NCI-H446 treated with DMSO at 0.1 percent for 48 hours (cell line): ENCODE measurements around the gene OR13C8.
"Not testable (repeated sequence)": the region's sequence is repeated elsewhere in the genome, so short reads cannot be mapped to it uniquely, and the experiment has no call there.

Source experiments
- DNase-seq: peaks from one replicate; lab custom pipeline; 2025; lab: John Stamatoyannopoulos, UW

Gene OR13C8

GRCh38 chr9:104568868-104569267, at the start of gene OR13C8:
Gene OR13C8 (plus strand): TSS chr9:104569168. CDS start chr9:104569168, 0 bp downstream.
- DNase-seq, result no peak

GRCh38 chr9:104520241-104520640, 48.7 kb upstream of the OR13C8 start:
- not testable (repeated sequence) for DNase-seq

DNA sequence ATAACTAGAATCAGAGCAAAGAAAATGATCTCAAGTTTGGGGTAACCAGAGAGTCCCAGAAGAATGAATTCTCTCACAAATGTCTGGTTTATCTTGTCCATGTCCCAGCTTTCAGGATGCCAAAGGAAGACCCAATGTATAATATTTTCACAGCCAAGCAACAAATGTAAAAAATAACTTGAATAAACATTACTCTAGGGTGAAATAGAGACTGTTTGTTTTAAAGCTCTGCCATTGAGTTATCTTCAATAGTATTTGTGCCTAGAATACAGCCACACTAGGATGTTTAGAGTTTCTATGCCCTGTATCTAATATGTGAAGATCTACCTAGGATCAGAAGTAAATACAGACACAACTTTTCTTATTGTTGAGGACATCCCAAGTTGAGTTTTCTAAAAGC, 41.9 kb upstream of the OR13C8 start, which contains the start of gene OR13C4:
TSS of gene OR13C4 (minus strand) at position 101 of the 400 bp plus-strand sequence. CDS start at position 101, 0 bp downstream.
- no peak for DNase-seq

DNA sequence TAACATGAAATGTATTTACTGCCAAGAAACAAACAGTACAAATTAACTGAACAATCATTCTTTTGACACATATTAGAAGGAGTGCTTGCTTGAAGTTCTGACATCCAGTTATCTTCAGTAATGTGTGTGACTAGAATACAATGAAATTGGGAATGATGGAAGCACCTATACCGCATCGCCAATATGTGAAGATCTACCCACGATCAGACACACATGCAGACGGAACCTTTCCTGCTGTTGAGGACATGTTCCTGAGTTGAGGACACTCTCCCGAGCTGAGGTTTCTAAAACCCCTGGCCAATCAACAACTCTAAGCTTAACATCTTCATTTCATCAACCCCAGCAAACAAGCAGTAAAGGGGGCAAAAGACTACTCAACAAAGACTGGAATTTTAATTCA, 32.2 kb upstream of the OR13C8 start, which contains the start of gene OR13C3:
TSS of gene OR13C3 (minus strand) at position 101 of the 400 bp plus-strand sequence. CDS start 133 bp downstream, outside the sequence.
- DNase-seq, result no peak

DNA sequence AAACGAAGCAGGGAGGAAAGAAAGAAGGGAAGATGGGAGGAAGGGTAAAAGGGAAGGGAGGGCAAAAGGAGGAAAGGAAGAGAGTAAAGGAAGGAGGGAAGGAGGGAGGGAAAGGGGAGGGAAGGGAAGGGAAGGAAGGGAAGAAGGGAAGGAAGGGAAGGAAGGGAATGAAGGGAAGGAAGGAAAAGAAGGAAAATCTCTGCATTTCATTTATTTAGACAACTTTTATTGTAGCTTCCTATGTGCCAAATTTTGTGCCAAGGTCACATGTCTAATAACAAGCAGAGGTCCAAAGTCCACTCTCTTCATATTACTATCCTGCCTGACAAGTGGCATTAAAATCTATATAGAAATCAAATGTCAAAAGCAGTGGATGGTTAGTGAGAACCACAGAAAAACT, 29.7 kb upstream of the OR13C8 start:
- DNase-seq, result no peak

DNA sequence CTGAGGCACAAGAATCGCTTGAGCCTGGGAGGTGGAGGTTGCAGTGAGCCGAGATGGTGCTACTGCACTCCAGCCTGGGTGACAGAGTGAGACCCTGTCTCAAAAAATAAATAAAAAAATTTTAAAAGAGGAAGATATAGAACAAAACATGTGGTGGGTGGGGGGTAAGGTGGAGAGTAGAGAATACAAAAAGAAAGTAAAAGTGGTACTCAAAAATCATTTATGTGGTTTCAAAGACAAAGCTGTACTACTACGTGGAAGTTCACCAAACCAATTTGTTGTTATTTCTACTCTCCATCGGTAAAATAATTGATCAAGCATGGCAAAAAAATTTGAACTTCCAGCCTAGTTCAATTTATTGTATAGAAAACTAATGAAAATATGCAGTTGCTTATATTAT, 24.3 kb upstream of the OR13C8 start:
- no peak for DNase-seq

DNA sequence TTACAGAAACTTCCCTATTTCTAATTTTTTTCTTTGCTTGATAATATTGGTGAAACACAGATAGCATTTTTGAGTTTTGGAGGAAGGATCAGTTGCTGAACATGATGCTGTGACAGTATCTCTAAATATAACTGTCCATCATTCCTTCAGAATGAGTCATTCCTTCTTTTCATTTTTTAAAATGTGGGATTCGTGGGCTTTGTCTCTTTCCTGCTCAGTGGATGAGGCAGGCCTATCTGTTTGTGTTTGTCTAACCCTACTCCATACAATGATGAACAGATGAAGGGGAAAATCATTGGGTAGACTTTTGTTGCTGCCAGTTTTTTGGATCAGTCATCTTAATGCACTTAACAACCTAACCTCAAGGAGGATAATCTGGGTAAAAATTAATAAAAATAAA, 15.7 kb upstream of the OR13C8 start:
- DNase-seq, result no peak

DNA sequence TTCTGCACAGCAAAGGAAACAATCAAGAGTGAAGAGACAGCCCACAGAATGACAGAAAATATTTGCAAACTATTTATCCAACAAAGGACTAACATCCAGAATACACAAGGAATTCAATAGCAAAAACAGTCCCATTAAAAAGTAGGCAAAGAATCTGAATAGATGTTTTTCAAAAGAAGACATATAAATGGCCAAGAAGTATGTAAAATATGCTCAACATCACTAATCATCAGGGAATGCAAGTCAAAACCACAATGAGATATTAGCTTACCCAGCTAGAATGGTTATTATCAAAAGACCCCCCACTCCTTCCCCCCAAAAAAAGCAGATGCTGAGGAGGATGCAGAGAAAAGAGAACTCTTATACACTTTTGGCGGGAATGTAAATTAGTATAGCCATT, 13.4 kb upstream of the OR13C8 start:
- DNase-seq, result no peak

GRCh38 chr9:104556830-104557634, 11.9 kb upstream of the OR13C8 start:
- no peak for DNase-seq

GRCh38 chr9:104564358-104564757, 4.6 kb upstream of the OR13C8 start:
- no peak for DNase-seq

GRCh38 chr9:104572612-104573011, 3.6 kb downstream of the OR13C8 start:
- DNase-seq, result no peak

DNA sequence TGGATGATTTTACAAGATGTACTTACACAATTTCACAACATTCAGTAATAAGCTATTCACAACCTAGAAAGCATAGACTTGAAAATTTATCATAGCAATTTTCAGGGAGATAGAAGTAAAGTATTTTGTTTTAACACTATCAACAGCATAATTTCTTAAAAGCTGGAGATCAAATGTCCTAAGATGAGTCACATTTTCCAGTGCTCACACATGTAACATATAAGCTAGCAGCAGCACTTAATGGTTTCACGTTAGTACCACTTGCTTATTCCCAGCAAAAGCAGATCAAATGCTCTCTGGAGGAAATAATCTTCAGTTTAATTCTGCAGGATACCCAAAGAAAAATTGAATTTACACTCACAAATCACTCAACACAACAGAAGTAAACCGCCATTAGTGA, 6.5 kb downstream of the OR13C8 start:
- DNase-seq, result no peak

GRCh38 chr9:104577263-104577662, 8.3 kb downstream of the OR13C8 start:
- no peak for DNase-seq

- no peak for DNase-seq
These were observed 11.6 kb downstream of the OR13C8 start for GRCh38 chr9:104580562-104580961.

DNA sequence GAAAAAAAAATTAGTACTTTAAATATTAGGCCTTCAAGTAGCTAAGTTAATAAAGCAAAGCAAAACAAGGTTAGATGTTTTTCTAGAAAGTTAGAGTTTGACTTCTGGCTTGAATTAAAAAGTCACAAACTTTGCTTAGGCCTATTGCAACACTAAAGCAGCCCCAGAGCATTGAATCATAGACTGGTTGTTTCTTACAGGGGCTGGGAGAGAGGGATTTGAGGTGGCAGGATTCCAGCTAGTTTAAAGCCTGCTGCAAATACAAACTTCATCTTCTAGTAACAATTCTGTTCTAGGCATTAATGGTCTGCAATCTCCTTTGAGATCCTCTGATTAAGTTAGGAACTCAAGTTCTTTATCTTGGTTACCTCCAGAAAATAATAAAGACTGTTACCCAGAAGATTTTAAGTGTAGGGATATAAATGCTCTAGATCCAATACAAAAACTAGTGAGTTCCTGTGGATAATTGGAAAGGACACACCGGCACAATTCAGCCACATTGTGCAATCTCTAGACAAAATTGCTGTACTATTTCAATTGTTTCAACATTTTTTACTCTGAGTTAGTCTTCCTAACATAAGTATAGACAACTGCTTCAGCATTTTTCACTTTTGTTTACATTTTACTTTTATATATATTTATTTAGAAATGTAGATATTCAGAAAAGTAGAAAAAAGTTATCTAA, 17.7 kb downstream of the OR13C8 start:
- no peak for DNase-seq

GRCh38 chr9:104589626-104590025, 20.7 kb downstream of the OR13C8 start:
- DNase-seq, result no peak

DNA sequence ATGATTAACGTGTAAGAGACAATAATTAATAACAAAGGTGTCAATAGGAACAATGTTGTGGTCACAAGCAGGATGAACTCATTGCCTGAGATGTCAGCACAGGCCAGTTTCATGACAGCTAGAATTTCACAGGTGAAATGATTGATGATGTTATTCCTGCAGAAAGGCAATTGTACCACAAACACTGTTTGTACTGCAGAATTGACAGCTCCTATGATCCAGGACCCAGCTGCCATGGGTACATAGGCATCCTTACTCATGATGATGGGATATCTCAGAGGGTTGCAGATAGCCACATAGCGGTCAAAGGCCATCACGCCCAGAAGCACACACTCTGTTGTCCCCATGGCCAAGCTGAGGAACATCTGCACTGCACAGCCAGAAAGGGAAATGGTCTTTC, 29.8 kb downstream of the OR13C8 start:
- DNase-seq, result not testable (repeated sequence)

DNA sequence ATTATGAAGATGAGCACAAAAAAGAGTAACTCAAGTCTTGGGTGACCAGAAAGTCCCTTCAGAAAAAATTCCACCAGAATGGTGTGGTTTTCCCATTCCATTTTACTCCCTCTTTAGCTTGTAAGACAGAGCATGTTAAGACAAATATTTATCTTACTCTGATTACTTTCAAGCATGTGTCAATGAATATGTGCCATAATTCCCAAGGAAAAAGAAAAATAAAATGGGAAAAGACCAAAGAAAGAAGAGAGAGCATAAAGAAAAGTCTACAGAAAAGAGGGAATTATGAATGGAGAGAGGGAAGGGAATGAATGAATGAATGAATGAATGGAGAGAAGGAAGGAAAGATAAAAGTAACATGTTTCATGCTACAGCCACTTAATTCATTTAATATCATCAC, 30.3 kb downstream of the OR13C8 start, which contains the start of gene OR13C5:
TSS of gene OR13C5 (minus strand) at position 101 of the 400 bp plus-strand sequence. CDS start at position 101, 0 bp downstream.
- not testable (repeated sequence) for DNase-seq

DNA sequence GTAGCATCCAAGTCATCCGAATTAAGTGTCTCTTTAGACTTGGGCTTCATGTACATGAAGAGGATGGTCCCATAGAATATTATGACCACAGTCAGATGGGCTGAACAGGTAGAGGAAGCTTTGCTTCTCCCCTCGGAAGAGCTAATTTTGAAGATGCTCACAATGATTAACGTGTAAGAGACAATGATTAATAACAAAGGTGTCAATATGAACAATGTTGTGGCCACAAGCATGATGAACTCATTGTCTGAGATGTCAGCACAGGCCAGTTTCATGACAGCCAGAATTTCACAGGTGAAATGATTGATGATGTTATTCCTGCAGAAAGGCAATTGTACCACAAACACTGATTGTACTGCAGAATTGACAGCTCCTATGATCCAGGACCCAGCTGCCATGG, 35.8 kb downstream of the OR13C8 start:
- DNase-seq, result no peak

DNA sequence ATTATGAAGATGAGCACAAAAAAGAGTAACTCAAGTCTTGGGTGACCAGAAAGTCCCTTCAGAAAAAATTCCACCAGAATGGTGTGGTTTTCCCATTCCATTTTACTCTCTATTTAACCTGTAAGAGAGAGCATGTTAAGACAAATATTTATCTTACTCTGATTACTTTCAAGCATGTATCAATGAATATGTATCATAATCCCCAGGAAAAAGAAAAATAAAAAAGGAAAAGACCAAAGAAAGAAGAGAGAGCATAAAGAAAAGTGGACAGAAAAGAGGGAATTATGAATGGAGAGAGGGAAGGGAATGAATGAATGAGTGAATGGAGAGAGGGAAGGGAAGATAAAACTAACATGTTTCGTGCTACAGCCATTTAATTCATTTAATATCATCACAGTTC, 36.6 kb downstream of the OR13C8 start, which contains the start of gene OR13C2:
TSS of gene OR13C2 (minus strand) at position 101 of the 400 bp plus-strand sequence. CDS start at position 101, 0 bp downstream.
- DNase-seq, result not testable (repeated sequence)

DNA sequence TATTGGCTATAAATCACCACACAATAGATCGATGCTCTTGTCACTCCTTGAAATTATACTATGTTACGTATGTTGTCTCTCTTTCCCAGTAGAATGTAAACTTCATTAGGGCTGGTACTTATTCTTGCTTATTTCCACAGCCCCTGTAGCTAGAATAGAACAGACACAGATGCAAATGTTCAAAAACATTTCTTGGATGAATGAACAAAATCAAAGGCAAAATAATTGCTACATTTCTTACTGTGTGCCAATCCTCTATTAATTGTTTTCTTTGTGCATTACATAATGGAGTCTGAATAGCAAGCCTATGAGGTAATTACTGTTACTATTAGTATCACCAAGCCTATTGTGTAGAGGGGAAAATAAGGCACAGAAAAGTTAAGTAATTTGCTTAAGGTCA, 37.2 kb downstream of the OR13C8 start:
- DNase-seq, result peak; percentile 22

- DNase-seq, result peak; percentile 1
These were observed 39.4 kb downstream of the OR13C8 start for GRCh38 chr9:104608336-104608735.

DNA sequence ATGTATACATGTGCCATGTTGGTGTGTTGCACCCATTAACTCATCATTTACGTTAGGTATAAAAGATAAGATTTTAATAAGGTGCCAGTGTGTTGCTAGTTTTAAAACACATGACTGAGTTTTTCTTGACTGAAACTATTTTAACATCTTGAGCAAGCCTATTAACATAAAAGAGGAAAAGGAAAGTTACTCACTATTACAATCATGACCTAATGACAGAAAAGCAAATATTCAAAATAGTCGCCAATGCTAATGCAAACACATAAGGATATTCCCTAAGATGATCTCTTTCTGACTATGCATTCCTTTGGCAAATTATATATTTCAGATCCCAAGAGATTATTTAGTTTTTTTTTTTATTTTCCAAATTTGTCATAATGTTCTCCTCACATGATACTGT, 42.2 kb downstream of the OR13C8 start:
- DNase-seq, result no peak
